Left cardiac atrium (tissue), 4 donors: ENCODE measurements around the gene KIF6. TPM values are rescaled to one million over a fixed set of nuclear protein-coding genes. Genes with fewer than 3 reads are reported as not detected.
"Not testable (repeated sequence)": the region's sequence is repeated elsewhere in the genome, so short reads cannot be mapped to it uniquely, and the experiment has no call there.

Source experiments
- ATAC-seq, 2 donors: fragments of 200-7000 bp; cut with Tn5 transposase; one replicate each; pipeline ENCODE4 v1.9.1; 2020; ENCODE audit warnings: mild to moderate bottlenecking in 2 of 2, moderate library complexity in 2 of 2
- DNase-seq: peaks from one replicate; pipeline ENCODE4 v3.0.0-alpha.2; 2020
- intact Hi-C, 2 donors: fragments of 100-400 bp; cut with DNase I; formaldehyde crosslinking; loops; one replicate each; pipeline versions ENCODE4 v1.14.1 to v1.15.1; 2022 to 2023
- total RNA-seq, 2 donors: library from RNA; stranded (reverse); fragmentation: NEBNext Ultra II Directional; extraction: Animal tissue kit (Norgen Biotek cat#: 25700); gene quantifications; one replicate each; pipeline ENCODE4 v1.2.1, GENCODE V29; 2021
- donor health status: DM: no; HTN: yes; CAD: no.
- donor health status: DM: no; HTN: yes; CAD: no; lungs with severe emphysema.
- donor health status: DM: yes; HTN: yes; CAD: no.
- donor health status: Dilated cardiomyopathy.

KIF6 gene
- total RNA-seq, 2 donors from 2014 or later: 0.15 to 0.31 TPM

DNA sequence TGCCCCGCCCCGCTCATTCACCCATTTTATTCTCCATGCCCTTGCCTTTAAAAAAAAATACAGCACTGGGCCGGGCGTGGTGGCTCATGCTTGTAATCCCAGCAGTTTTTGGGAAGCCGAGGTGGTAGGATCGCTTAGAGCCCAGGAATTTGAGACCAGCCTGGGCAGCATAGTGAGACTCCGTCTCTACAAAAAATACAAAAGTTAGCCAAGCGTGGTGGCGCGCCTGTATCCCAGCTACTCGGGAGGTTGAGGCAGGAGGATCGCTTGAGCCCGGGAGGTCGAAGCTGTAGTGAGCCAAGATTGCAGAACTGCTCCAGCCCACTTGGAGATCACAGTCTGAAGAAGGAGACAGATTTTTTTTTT, 407 bp upstream of the KIF6 start:
- intact Hi-C loops: no loop called here
- ATAC-seq: no peak

DNA sequence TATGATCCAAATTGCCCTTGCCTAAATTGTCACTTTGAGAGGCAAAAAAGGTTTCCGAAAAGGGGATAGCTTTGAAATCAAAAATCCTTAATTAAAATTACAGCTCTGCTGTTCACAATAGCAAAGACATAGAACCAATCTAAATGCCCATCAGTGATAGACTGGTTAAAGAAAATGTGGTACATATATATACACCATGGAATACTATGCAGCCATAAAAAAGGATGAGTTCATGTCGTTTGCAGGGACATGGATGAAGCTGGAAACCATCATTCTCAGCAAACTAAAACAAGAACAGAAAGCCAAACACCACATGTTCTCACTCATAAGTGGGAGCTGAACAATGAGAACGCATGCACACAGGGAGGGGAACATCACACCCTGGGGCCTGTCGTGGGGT, 1.9 kb downstream of the KIF6 start:
- intact Hi-C loops, DNase-seq, ATAC-seq: not testable (repeated sequence)

More for the DNA sequence above, 407 bp upstream of the KIF6 start:
- no peak for DNase-seq

DNA sequence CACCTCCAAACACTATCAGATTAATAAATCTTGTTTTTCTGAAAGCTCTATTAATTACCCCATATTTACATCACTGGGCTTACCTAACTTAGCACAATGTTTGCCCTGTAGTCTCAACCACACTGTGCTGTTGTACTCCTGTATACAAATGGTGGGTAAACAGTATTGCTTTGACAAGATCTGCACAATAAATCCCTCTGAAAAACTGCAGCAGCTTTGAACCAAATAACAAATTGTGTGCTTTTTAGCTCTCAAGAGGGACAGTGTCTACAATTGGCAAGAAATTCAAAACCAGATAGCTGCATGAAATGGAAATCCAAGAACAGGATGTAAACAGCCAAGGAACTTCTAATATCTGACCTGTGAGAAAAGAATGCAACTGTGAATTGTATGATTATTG, 10.4 kb downstream of the KIF6 start:
- intact Hi-C loops: no loop called here
- no peak for DNase-seq
- no peak for ATAC-seq

DNA sequence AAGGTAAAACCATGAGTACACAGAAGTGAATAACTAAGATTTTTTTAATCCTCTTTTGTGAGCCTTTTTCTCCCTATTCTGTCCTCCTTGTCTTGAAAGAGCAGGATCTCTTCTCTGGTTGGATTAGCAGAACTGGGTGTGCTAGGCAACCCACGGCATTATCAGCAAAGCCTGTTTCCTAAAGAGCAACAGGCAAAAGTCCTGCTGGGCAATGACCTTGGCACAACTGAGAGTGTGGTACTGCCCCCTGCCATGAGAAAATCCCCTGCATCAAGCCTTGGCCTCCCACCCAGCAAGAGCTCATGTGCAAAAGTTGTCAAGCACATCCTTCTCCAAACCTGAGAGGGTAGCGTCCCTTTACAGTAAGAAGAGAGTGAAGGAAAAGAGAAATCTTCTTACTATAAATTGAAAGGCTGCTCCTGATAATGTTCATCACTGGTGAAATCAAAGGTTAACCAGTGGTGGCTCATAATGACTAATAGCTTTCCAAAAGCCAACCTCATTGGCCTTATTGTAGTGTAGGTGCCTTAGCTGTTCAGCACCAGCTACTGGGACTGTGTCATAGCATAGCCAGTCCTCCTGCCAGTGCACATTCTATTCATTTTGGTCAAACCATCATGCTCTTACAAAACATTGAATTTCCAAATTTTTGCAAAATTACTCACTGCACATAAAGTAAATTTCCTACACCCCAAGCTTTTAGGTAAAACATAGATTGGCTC, 17.1 kb downstream of the KIF6 start:
- ATAC-seq (no peak), DNase-seq (no peak)
- intact Hi-C loops: no loop called here

DNA sequence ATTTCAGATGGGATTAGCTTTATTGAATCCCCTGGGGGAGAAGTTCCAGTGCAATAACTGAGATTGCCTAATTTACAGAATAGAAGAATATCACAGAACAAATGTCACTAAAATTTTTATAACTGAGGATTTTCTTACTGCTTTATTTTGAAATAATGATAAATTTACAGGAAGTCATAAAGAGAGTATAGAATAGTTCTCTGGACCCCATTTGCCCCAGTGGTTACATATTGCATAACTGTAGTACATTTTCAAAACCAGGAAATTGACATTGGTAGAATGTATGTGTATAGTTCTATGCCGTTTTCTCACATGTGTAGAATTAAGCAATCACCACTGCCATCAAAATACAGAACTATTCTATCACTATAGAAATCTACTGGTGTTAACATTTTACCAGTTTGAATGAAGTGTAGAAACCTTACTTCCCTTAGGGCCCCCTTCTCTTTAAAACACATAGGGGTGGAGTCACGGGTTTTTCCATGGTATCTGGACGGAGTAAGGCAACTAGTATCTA, 18.3 kb downstream of the KIF6 start:
- DNase-seq: no peak
- no peak for ATAC-seq
- intact Hi-C loops: no loop called here

DNA sequence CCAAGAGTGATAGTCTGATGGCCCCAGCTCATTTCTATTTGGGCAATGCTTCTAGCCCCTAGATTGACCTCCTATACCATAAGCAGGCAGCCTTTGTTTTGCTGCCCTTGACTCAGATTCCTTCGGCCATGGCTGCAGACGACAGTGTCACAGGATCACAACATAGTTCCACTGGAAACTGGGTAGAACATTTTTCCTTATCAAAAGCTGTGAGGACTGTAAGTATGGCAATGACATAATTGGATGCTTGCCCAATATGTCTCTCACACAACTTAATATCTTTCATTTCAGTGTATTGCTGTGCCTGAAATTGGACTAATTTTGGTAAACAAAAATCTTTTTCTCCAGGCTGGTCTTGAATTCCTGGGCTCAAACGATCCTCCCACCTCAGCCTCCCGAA, 22.9 kb downstream of the KIF6 start:
- ATAC-seq: no peak
- no peak for DNase-seq
- intact Hi-C loops: no loop called here

DNA sequence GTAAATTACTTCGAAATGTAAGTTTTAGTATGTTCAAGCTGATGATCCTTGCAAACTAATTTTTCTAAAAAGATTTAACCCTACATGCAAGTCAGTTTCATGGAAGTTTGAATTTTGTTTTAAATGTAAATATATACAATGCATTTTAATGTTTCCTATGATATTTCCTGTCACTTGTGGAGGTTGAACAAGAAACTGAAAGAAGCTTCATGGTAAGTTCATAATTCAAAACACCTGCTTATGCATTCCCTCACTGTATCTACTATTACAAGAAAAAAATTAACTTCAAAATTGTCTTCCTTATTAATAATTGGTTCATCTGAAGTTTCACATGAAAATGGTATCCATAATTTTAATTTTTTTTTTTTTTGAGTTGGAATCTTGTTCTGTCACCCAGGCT, 24.8 kb downstream of the KIF6 start:
- intact Hi-C loops: no loop called here
- no peak for ATAC-seq

DNA sequence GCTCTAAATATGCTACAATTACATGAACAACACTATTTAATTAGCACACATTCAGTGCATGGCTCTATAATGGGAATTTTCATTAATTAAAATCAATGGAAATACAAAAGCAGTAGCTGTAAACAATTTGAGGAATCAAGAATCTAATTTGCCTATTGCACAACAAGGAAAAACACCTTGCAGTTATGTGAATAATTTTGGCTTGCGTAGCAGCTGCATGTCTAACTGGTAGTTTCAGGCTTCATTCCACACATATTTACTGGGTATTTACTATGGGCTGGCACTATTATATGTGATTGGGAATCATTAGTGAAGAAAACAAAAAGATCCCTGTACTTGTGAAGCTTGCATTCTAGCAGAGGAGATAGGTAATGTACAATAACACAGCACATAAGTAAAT, 26.4 kb downstream of the KIF6 start:
- intact Hi-C loops: no loop called here
- no peak for DNase-seq
- ATAC-seq: peak in 1 of 2 donors; percentile 26

More for the DNA sequence above, 24.8 kb downstream of the KIF6 start:
- DNase-seq: no peak

DNA sequence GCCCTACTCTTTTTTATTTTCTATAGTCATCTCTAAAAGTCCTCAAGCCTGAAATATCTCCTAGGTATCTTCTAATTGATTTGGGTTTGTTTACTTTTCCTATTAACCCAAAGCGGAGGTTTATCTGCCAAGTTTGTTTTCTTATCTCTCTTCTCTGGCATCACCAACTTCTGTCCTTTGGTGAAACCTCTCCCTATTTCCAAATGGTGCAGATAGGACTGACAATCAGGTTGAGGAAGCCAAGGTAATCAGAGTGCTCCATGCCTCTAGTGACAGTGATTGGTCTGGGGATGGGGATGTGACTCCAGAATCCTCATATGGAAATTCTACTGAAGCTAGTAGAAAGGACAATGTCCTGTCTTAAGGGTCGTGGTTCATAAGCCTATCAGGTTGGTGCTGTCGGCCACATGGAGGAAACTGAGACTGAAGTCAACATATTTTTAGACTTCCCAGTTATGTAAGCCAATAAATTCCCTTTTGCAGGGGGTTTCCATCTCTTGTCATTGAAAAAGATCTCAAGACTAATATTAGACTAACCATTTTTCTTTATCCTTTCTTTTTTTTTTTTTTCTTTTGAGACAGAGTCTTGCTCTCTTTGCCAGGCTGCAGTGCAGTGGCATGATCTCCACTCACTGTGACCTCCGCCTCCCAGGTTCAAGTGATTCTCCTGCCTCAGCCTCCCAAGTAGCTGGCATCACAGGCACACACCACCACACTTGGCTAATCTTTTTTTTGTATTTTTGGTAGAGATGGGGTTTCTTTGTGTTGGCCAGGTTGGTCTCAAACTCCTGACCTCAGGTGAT, 28.0 kb downstream of the KIF6 start:
- intact Hi-C loops: no loop called here
- ATAC-seq (no peak), DNase-seq (no peak)

DNA sequence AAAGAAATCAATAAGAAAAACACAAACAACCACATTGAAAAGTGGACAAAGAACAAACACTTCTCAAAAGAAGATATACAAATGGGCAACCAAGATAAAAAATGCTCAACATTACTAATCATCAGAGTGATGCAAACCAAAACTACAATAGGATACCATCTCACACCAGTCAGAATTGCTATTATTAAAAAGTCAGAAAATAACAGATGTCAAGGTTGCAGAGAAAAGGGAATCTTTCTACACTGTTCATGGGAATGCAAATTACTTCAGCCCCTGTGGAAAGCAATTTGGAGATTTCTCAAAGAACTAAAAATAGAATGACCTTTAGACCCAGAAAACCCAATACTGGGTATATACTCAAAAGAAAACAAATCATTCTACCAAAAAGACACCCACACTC, 29.8 kb downstream of the KIF6 start:
- DNase-seq (no peak), ATAC-seq (no peak)
- intact Hi-C loops: no loop called here

DNA sequence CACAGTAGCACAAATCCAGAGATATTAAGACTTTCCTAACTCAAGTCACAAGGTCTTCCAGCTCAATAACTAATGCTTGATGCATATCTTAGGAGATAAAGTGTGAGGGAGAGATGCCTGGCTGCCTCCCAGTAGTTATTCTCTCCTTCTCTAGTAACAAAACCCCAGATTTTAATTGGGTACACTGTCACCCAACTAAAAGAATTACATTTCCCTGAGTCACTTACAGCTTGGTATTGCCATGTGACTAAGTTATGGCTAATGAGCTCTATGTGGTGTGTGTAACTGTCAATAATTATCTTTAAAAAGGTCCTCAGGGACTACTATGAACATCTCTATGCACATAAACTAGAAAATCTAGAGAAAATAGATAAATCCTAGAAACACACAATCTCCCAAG, 32.0 kb downstream of the KIF6 start:
- intact Hi-C loops: no loop called here
- ATAC-seq (no peak), DNase-seq (no peak)

DNA sequence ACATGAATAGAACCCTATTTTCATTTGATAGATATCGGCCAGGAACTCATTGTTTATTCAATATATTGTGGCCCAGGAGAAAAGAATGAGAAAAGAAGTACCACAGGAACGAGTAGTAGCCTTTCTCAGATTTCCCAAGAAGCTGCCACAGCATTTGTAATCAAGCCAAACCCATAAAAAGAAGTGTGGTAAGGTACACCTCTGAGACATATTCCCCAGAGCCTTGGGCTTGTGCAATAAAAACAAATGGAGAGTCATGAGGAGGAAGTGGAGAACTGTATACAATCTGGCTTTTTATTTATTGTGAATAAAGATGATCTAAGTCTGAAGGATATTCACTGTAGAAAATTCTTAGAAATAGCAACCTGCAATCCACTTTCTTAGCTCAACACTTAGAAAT, 36.7 kb downstream of the KIF6 start:
- intact Hi-C loops: no loop called here
- no peak for DNase-seq
- ATAC-seq: no peak

DNA sequence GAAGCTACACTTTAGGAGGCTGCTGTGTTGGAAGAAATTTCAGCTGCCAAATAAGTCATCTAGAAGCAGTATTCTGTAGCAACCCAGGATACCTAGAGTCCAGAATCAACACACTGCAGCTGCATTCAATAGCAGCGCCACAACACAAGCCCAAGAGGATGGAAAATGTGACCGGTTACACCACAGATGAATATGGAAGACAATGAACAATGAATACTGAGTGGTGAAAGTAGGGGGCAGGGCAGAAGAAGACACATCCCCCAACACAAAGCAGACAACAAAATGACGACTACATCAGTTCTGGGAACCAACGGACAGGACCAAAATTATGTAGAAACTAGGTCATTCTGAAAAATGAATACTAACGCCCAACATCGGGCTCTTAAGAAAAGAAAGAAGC, 38.2 kb downstream of the KIF6 start:
- DNase-seq (no peak), ATAC-seq (no peak)
- intact Hi-C loops: no loop called here

DNA sequence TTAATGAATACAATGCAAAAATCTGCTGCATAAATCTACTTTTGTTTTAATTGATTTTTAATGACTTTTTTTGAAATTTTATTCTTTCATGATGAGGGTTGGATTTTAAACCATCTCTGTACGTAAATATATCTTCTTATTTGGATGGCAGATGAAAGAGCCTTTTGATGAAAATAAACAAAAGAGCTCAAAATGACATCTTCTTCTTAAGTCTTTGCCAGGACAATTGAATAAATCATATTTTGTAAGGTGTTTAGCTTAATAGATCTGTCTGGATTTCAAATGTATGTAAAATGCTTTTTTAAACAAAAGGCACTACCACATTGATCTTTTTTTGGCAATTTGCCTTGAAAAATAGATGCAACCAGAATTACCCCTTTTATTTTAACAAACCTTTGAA, 39.3 kb downstream of the KIF6 start:
- intact Hi-C loops: no loop called here

DNA sequence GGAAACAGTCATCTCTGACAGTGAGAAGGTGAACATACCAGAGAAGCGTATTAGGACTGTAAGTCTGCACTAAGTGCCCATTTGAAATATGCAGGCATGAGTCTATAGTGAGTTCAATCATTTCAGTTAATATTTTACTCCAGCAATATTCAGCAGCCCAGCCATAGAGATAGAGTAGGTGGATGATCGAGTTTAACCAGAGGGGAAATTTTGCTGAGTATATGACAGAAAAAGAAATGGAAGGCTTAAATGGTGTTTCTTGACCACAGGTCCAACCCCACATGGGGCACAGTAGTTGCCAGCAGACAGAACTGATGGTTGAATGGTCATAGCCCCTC, 39.8 kb downstream of the KIF6 start:
- intact Hi-C loops: no loop called here
- no peak for ATAC-seq
- DNase-seq: no peak

More for the DNA sequence above, 39.3 kb downstream of the KIF6 start:
- no peak for ATAC-seq
- DNase-seq: no peak

DNA sequence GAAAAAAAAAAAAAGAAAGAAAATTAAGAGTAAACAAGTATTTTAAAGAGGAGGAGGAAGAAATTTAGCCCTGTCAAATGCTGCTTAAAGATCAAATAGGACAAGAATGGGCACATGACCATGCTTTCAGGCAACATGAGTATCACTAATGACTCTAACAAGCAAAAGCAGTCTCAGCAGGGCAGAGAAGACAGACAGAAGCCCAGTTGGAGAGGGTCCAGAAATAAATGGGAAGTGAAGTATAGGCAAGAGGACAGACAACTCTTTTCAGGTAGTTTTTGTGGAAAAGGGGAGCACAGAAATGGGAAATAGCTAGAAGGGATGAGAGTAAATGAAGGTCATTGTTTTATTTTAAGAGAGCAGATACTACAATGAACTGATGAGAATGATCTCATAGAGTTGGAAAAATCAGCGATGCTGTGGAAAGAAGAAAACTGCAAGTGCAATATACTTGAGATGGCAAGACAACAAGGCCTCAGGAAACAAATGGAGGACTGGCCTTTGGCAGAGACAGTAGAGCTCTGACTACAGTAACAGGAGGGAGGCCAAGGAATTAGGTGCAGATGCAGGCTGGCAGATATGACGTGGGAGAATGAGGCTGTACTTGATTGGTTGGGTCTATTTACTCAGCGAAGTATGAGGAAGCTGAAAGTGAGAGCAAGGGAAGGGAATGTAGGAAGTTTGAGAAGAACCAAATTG, 40.3 kb downstream of the KIF6 start:
- no peak for ATAC-seq
- DNase-seq: no peak
- intact Hi-C loops: no loop called here

DNA sequence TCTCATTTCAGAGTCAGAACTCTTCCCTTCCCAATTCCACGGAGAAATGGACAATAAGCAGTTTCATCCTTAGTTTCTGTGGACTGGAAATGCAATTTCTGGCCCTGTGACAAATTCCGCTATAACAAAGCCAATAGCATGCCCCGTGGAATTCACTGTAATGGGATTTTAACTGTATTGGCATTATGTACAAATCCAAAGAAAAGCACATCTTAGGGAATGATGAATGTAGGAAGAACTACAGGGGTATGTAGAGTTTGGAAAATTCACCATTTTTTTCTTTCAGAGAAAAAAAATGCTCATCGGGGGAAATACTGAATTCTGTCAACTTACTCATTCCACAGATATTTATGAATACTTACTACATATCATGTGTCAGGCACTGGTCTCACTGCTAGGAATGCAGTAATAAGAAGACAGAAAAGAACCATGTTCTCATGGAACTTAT, 43.5 kb downstream of the KIF6 start:
- intact Hi-C loops: no loop called here

DNA sequence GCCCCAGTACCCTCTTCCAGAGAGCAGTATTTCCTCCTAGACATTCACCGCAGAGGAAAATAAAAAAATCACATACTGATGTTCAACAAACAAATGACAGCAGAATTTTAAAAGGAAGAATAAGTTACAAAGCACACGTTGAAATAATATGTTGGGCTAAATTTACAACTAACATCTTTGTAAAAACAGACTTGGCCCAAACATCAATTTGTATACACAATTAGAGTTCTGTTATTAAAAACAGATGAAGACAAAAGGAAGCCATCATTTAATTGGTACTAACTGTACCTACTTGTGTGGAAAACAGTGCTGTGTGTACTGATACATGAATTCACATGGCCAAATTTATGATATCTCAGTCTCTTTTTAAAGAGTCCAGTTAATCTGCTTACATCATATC, 46.3 kb downstream of the KIF6 start:
- intact Hi-C loops: no loop called here
- no peak for DNase-seq
- ATAC-seq: no peak

More for the DNA sequence above, 43.5 kb downstream of the KIF6 start:
- ATAC-seq (no peak), DNase-seq (no peak)

DNA sequence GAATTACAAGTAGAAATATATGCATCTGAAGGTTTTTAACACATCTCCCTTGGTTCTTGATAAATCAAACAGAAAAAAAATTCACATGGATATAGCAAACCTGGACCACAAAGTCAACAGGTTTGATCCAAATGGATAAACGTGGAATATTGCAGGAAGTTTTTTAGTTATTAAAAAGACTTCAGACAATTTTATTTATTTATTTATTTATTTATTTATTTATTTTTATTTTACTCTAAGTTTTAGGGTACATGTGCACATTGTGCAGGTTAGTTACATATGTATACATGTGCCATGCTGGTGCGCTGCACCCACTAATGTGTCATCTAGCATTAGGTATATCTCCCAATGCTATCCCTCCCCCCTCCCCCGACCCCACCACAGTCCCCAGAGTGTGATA, 47.9 kb downstream of the KIF6 start:
- intact Hi-C loops, DNase-seq, ATAC-seq: not testable (repeated sequence)

DNA sequence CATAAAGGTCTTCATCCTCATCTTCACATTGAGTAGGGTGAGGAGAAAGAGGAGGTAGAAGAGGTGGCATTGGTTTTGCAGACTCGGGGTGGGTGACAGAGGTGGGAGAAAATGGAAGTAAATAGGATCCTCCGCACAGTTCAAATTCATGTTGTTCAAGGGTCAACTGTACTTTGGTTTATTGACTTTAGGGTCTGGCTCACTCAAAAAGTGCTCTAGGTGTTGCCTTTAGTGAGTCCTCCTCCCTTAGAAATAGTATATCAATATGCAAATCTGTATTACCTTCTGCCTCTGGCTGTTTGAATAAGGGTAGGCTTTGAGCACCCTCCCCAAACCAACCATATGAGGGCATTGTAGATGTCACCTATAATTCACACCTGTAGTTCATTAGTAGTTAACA, 54.7 kb downstream of the KIF6 start:
- intact Hi-C loops: no loop called here
- DNase-seq: no peak
- ATAC-seq: no peak
